Neural cell (in vitro differentiated cells): ENCODE results near the gene SDF2. TPM values are rescaled to one million over a fixed set of nuclear protein-coding genes. Genes with fewer than 3 reads are reported as not detected.

ENCODE experiments used
- H2AFZ ChIP-seq: fragments of 200-600, 300-800 bp; sonication (generic), shearing (Covaris generic); 2 replicates; pipeline ENCODE4 v1.6.0; 2014; ENCODE audit warnings: low read depth, mild to moderate bottlenecking, antibody characterized with exemption, low read length, moderate library complexity
- H3F3A ChIP-seq: fragments of 200-600 bp; shearing (Covaris generic); 2 replicates; pipeline ENCODE4 v1.6.1; 2016; ENCODE audit warnings: mild to moderate bottlenecking, moderate library complexity, mixed read lengths, antibody characterized with exemption, low read length; ENCODE audit not compliant: insufficient read depth, poor library complexity, severe bottlenecking
- H3K27ac ChIP-seq: fragments of 200-600, 300-800 bp; sonication (generic), shearing (Covaris generic); 2 replicates; pipeline ENCODE4 v1.5.1; 2014; ENCODE audit warnings: mild to moderate bottlenecking, low read length, moderate library complexity
- H3K27me3 ChIP-seq: fragments of 300-800, 200-600 bp; sonication (generic), shearing (Covaris generic); 2 replicates; pipeline ENCODE4 v1.6.0; 2014; ENCODE audit warnings: mild to moderate bottlenecking, low read depth, low read length, moderate library complexity; ENCODE audit not compliant: insufficient read depth
- H3K36me3 ChIP-seq: fragments of 300-800, 200-600 bp; sonication (generic), shearing (Covaris generic); 2 replicates; pipeline ENCODE4 v1.5.1; 2014; ENCODE audit warnings: mild to moderate bottlenecking, antibody characterized with exemption, low read length, moderate library complexity; ENCODE audit not compliant: insufficient read depth
- H3K4me2 ChIP-seq: fragments of 300-800, 200-600 bp; sonication (generic), shearing (Covaris generic); 2 replicates; pipeline ENCODE4 v1.6.0; 2014; ENCODE audit warnings: mild to moderate bottlenecking, low read length
- H3K4me3 ChIP-seq: fragments of 300-800, 200-600 bp; sonication (generic), shearing (Covaris generic); 2 replicates; pipeline ENCODE4 v1.5.1; 2014; ENCODE audit warnings: mild to moderate bottlenecking, low read length, moderate library complexity
- H3K79me2 ChIP-seq: fragments of 200-600 bp; shearing (Covaris generic); replicated peaks from 2 replicates; pipeline ENCODE4 v1.6.0; 2014; ENCODE audit warnings: mild to moderate bottlenecking, low read length, moderate library complexity; ENCODE audit not compliant: insufficient read depth
- H3K9ac ChIP-seq: fragments of 300-800, 200-600 bp; sonication (generic), shearing (Covaris generic); 2 replicates; pipeline ENCODE4 v1.6.1; 2016; ENCODE audit warnings: mild to moderate bottlenecking, low read length, mixed read lengths
- H3K9me2 ChIP-seq: fragments of 200-600 bp; shearing (Covaris generic); 2 replicates; pipeline ENCODE4 v1.6.1; 2016; ENCODE audit warnings: mild to moderate bottlenecking, low read length, mixed read lengths; ENCODE audit not compliant: insufficient read depth
- H3K9me3 ChIP-seq: fragments of 200-600, 300-800 bp; sonication (generic), shearing (Covaris generic); 2 replicates; pipeline ENCODE4 v1.6.1; 2016; ENCODE audit warnings: mild to moderate bottlenecking, mixed run types, low read length, moderate library complexity, mixed read lengths
- H4K20me1 ChIP-seq: fragments of 200-600 bp; shearing (Covaris generic); 2 replicates; pipeline ENCODE4 v1.6.1; 2016; ENCODE audit warnings: mild to moderate bottlenecking, mixed run types; ENCODE audit not compliant: insufficient read depth
- CTCF ChIP-seq: fragments of 450-650 bp; IDR thresholded peaks from 2 replicates; pipeline ENCODE4 v1.5.1; 2014; ENCODE audit warnings: antibody characterized with exemption, mild to moderate bottlenecking, moderate library complexity; ENCODE audit not compliant: poor library complexity, severe bottlenecking
- EP300 ChIP-seq: fragments of 450-650 bp; conservative IDR thresholded peaks from 2 replicates; pipeline ENCODE4 v1.6.1; 2014; ENCODE audit warnings: antibody characterized with exemption, mild to moderate bottlenecking, moderate library complexity; ENCODE audit not compliant: poor library complexity, severe bottlenecking
- EZH2 ChIP-seq: fragments of 200-600, 300-800 bp; shearing (Covaris generic), sonication (generic); IDR thresholded peaks from 2 replicates; pipeline ENCODE4 v1.6.1; 2014; ENCODE audit warnings: antibody characterized with exemption, low read length, borderline replicate concordance, mild to moderate bottlenecking; ENCODE audit not compliant: insufficient read depth, poor library complexity, severe bottlenecking
- MXI1 ChIP-seq: fragments of 450-650 bp; conservative IDR thresholded peaks from 2 replicates; pipeline ENCODE4 v1.6.1; 2014; ENCODE audit warnings: antibody characterized with exemption, mild to moderate bottlenecking; ENCODE audit not compliant: poor library complexity, severe bottlenecking
- POLR2AphosphoS5 ChIP-seq: IDR thresholded peaks from 2 replicates; pipeline ENCODE4 v1.6.1; 2012
- RAD21 ChIP-seq: fragments of 450-650 bp; conservative IDR thresholded peaks from 2 replicates; pipeline ENCODE4 v1.6.1; 2014; ENCODE audit warnings: antibody characterized with exemption, mild to moderate bottlenecking, moderate library complexity
- SMC3 ChIP-seq: fragments of 450-650 bp; conservative IDR thresholded peaks from 2 replicates; pipeline ENCODE4 v1.6.1; 2014; ENCODE audit warnings: antibody characterized with exemption, mild to moderate bottlenecking, moderate library complexity; ENCODE audit not compliant: poor library complexity
- TAF1 ChIP-seq: IDR thresholded peaks from 2 replicates; pipeline ENCODE4 v1.6.1; 2012; ENCODE audit warnings: low read depth
- polyA plus RNA-seq: library from polyadenylated mRNA; depleted of rRNA; stranded (reverse); fragments of >200 nt; gene quantifications from 2 replicates; pipeline ENCODE4 v1.2.3, GENCODE V29; 2014
- TF ChIP-seq, protein P1 (sequence below): IDR thresholded peaks from 2 replicates; pipeline ENCODE4 v1.6.1; 2012; ENCODE audit warnings: borderline replicate concordance

SDF2 gene
- polyA plus RNA-seq, 1 donor from 2014 or later: 129 TPM

DNA sequence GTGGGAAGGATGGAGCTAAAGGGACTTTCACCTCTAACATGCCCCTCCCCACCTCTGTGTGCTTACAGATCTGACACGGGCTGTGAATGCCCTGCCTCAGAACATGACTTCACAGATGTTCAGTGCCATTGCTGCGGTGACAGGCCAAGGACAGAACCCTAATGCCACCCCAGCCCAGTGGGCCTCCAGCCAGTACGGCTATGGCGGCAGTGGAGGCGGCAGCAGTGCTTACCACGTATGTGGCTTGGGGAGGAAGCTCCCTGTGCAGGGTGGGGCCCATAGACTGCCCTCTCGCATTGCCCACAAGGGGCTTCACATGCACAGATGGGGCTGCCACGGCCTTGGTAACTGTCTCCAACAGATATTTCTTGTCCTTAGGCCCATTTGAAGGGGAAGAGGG is 38.6 kb upstream of the SDF2 start:
- H3K79me2 ChIP-seq: no peaks in the 10 kb centered on the region
- no peak overlapping the region for H3K4me2 ChIP-seq
- no peaks in the 10 kb centered on the region for H3F3A ChIP-seq
- TF ChIP-seq MXI1 (no peak), CTCF (no peak), EP300 (no peak)
- no peaks in the 10 kb centered on the region for H3K27me3 ChIP-seq
- no peak overlapping the region for H3K9ac ChIP-seq
- no peaks in the 10 kb centered on the region for H3K9me3 ChIP-seq
- H2AFZ ChIP-seq: no peak overlapping the region
- H3K27ac ChIP-seq: no peak overlapping the region
- H3K36me3 ChIP-seq: peaks cover 5% of the 10 kb centered on the region
- no peaks in the 10 kb centered on the region for H4K20me1 ChIP-seq
- H3K9me2 ChIP-seq: no peaks in the 10 kb centered on the region
- no peak overlapping the region for H3K4me3 ChIP-seq

GRCh38 chr17:28698253-28698941 is 36.7 kb upstream of the SDF2 start:
- Histone ChIP-seq H3K4me3 (no peak overlapping the region), H3K9me3 (no peaks in the 10 kb centered on the region), H2AFZ (no peak overlapping the region), H3K79me2 (no peaks in the 10 kb centered on the region), H3K9ac (no peak overlapping the region), H3K36me3 (peaks cover 5% of the 10 kb centered on the region), H3F3A (no peaks in the 10 kb centered on the region), H3K27ac (no peak overlapping the region), H3K27me3 (no peaks in the 10 kb centered on the region), H4K20me1 (no peaks in the 10 kb centered on the region), H3K4me2 (no peak overlapping the region), H3K9me2 (no peaks in the 10 kb centered on the region)
- TF ChIP-seq POLR2AphosphoS5: no peak
- TF ChIP-seq TAF1: no peak
- no peak for TF ChIP-seq EP300
- TF ChIP-seq, protein P1, sequence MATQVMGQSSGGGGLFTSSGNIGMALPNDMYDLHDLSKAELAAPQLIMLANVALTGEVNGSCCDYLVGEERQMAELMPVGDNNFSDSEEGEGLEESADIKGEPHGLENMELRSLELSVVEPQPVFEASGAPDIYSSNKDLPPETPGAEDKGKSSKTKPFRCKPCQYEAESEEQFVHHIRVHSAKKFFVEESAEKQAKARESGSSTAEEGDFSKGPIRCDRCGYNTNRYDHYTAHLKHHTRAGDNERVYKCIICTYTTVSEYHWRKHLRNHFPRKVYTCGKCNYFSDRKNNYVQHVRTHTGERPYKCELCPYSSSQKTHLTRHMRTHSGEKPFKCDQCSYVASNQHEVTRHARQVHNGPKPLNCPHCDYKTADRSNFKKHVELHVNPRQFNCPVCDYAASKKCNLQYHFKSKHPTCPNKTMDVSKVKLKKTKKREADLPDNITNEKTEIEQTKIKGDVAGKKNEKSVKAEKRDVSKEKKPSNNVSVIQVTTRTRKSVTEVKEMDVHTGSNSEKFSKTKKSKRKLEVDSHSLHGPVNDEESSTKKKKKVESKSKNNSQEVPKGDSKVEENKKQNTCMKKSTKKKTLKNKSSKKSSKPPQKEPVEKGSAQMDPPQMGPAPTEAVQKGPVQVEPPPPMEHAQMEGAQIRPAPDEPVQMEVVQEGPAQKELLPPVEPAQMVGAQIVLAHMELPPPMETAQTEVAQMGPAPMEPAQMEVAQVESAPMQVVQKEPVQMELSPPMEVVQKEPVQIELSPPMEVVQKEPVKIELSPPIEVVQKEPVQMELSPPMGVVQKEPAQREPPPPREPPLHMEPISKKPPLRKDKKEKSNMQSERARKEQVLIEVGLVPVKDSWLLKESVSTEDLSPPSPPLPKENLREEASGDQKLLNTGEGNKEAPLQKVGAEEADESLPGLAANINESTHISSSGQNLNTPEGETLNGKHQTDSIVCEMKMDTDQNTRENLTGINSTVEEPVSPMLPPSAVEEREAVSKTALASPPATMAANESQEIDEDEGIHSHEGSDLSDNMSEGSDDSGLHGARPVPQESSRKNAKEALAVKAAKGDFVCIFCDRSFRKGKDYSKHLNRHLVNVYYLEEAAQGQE: no peak
- TF ChIP-seq RAD21: no peak
- no peak for TF ChIP-seq CTCF
- no peak for TF ChIP-seq EZH2
- no peak for TF ChIP-seq MXI1
- no peak for TF ChIP-seq SMC3
